Lung (tissue), 12 donors: ENCODE data around the gene ZNF726. TPM values are rescaled to one million over a fixed set of nuclear protein-coding genes. Genes with fewer than 3 reads are reported as not detected.

Source experiments
- ATAC-seq: fragments of 200-7000 bp; cut with Tn5 transposase; one replicate; pipeline ENCODE4 v1.9.1; 2020; ENCODE audit warnings: moderate number of reproducible peaks; ENCODE audit not compliant: insufficient read depth, low FRiP score
- DNase-seq, 3 donors: peaks; one replicate each; pipeline ENCODE4 v3.0.0-alpha.2; 2013 to 2017
- H3K27ac ChIP-seq, 2 donors: one replicate each; pipeline ENCODE4 v1.5.1; 2013; ENCODE audit warnings: mild to moderate bottlenecking in 2 of 2, moderate library complexity in 2 of 2, control low read depth in 1 of 2, inconsistent platforms in 1 of 2, low read depth in 1 of 2, low read length in 1 of 2
- H3K27me3 ChIP-seq, 3 donors: one replicate each; pipeline ENCODE4 v1.5.1; 2013; ENCODE audit warnings: low read length in 2 of 3; ENCODE audit not compliant: control insufficient read depth in 3 of 3, insufficient read depth in 3 of 3
- H3K36me3 ChIP-seq, 4 donors: one replicate each; pipeline ENCODE4 v1.5.1; 2013; ENCODE audit warnings: low read length in 4 of 4, mild to moderate bottlenecking in 1 of 4, moderate library complexity in 1 of 4; ENCODE audit not compliant: control insufficient read depth in 4 of 4, insufficient read depth in 4 of 4
- H3K4me1 ChIP-seq, 5 donors: one replicate each; pipeline ENCODE4 v1.5.1; 2013; ENCODE audit warnings: low read length in 5 of 5, mild to moderate bottlenecking in 2 of 5, moderate library complexity in 1 of 5; ENCODE audit not compliant: control insufficient read depth in 5 of 5, insufficient read depth in 5 of 5
- H3K4me3 ChIP-seq: one replicate; pipeline ENCODE4 v1.5.1; 2013; ENCODE audit warnings: mild to moderate bottlenecking, control low read depth, moderate library complexity
- H3K9ac ChIP-seq, 2 donors: one replicate each; pipeline ENCODE4 v1.5.1; 2013; ENCODE audit warnings: low read length in 2 of 2, control low read depth in 1 of 2; ENCODE audit not compliant: insufficient read depth in 1 of 2
- H3K9me3 ChIP-seq, 4 donors: one replicate each; pipeline ENCODE4 v1.5.1; 2013; ENCODE audit warnings: low read length in 3 of 4, mild to moderate bottlenecking in 1 of 4, moderate library complexity in 1 of 4; ENCODE audit not compliant: control insufficient read depth in 4 of 4, insufficient read depth in 3 of 4
- CTCF ChIP-seq: IDR thresholded peaks from 2 replicates; pipeline ENCODE4 v1.5.1; 2012; ENCODE audit warnings: mild to moderate bottlenecking; ENCODE audit errors: control extremely low read depth, extremely low read depth
- WGBS, 2 donors: extraction: QIAGEN DNeasy Blood & Tissue Kit; methylation state at CpG; one replicate each; pipeline ENCODE4 v1.1.7; 2013; 5-methylcytosine and 5-hydroxymethylcytosine counted together
- polyA plus RNA-seq, 2 donors: library from polyadenylated mRNA; stranded (reverse); fragments of 200-250 nt; gene quantifications; one replicate each; pipeline ENCODE4 v1.2.1, GENCODE V29; 2013
- total RNA-seq, 2 donors: library from RNA; depleted of rRNA in 1 of 2; stranded (reverse); fragments of >200 nt in 1 of 2; gene quantifications; one replicate each; pipeline ENCODE4 v1.2.1, GENCODE V29; 2014 to 2021
- donor health status: control.
- donor health status: control.
- donor health status: Bipolar disorder and iron deficiency.
- donor health status: healthy.
- donor health status: DM: yes; HTN: yes; CAD: no.

Gene ZNF726
- total and polyA plus RNA-seq, 4 donors: 0.78 to 10.8 (median 4.1) TPM

- ATAC-seq (no peak), DNase-seq (no peak)
- Histone ChIP-seq H3K9me3 (peaks cover 0 to 18% (median 8%) of the 10 kb centered on the region in 4 donors), H3K9ac (no peak overlapping the region), H3K4me1 (no peaks in the 10 kb centered on the region), H3K27me3 (no peaks in the 10 kb centered on the region), H3K27ac (no peak overlapping the region), H3K4me3 (no peak overlapping the region), H3K36me3 (no peaks in the 10 kb centered on the region)
- no peak for TF ChIP-seq CTCF
- WGBS, 2 donors: 81% methylated on average over 4 of the region's 4 CpGs
These were observed 13.3 kb upstream of the ZNF726 start for GRCh38 chr19:23901360-23901759.

- H3K27me3 ChIP-seq: no peaks in the 10 kb centered on the region
- ATAC-seq: no peak
- no peaks in the 10 kb centered on the region for H3K4me1 ChIP-seq
- no peaks in the 10 kb centered on the region for H3K36me3 ChIP-seq
- H3K4me3 ChIP-seq: no peak overlapping the region
- no peak for DNase-seq
- no peak overlapping the region for H3K9ac ChIP-seq
- H3K9me3 ChIP-seq: peaks cover 0 to 19% (median 5%) of the 10 kb centered on the region in 4 donors
- TF ChIP-seq CTCF: no peak
- WGBS, 2 donors: 61 to 67% methylated on average over 3 of the region's 3 CpGs
- no peak overlapping the region for H3K27ac ChIP-seq
These were observed 10.3 kb upstream of the ZNF726 start for GRCh38 chr19:23904406-23904805.

- WGBS, 2 donors: 83 to 84% methylated on average over 4 of the region's 4 CpGs
- no peaks in the 10 kb centered on the region for H3K36me3 ChIP-seq
These were observed 8.9 kb upstream of the ZNF726 start for GRCh38 chr19:23905771-23906170.

More at GRCh38 chr19:23905771-23906170, 8.9 kb upstream of the ZNF726 start:
- Histone ChIP-seq H3K27ac (no peak overlapping the region), H3K4me3 (no peak overlapping the region), H3K4me1 (no peaks in the 10 kb centered on the region), H3K9ac (no peak overlapping the region), H3K9me3 (peaks cover 0 to 18% (median 5%) of the 10 kb centered on the region in 4 donors), H3K27me3 (no peaks in the 10 kb centered on the region)
- ATAC-seq (no peak), DNase-seq (no peak)
- no peak for TF ChIP-seq CTCF
